ENCODE data around the gene SENP2.

GRCh38 chr3:185651971-185652370, 65.9 kb downstream of the SENP2 start:
- TF ChIP-seq PATZ1 (CRISPR knock-in tag; IDR thresholded peaks at IDR 0.05; ENCODE audit: borderline replicate concordance) (no peak), ZFP30 (CRISPR knock-in tag; IDR thresholded peaks at IDR 0.05) (no peak), OSR1 (CRISPR knock-in tag; IDR thresholded peaks at IDR 0.05) (no peak), TOX (CRISPR knock-in tag; IDR thresholded peaks at IDR 0.05; ENCODE audit: borderline replicate concordance) (no peak), ISL1 (CRISPR knock-in tag; IDR thresholded peaks at IDR 0.05) (no peak)
